Hepatocyte (in vitro differentiated cells): Measurements from ENCODE around the gene RUNX1. TPM values are rescaled to one million over a fixed set of nuclear protein-coding genes. Genes with fewer than 3 reads are reported as not detected.

Experiments
- DNase-seq: peaks from one replicate; pipeline ENCODE4 v3.0.0-alpha.2; 2016; ENCODE audit warnings: low spot score
- H2AFZ ChIP-seq: fragments of 200-600 bp; sonication (generic); 2 replicates; pipeline ENCODE4 v1.6.0; 2016; ENCODE audit warnings: antibody characterized with exemption, mild to moderate bottlenecking
- H3K27ac ChIP-seq: fragments of 200-600 bp; sonication (generic); 2 replicates; pipeline ENCODE4 v1.5.1; 2016; ENCODE audit warnings: mild to moderate bottlenecking
- H3K27me3 ChIP-seq: fragments of 200-600 bp; sonication (generic); 2 replicates; pipeline ENCODE4 v1.6.1; 2016
- H3K36me3 ChIP-seq: fragments of 200-600 bp; sonication (generic); replicated peaks from 2 replicates; pipeline ENCODE4 v1.5.1; 2016; ENCODE audit warnings: low read depth; ENCODE audit not compliant: insufficient read depth
- H3K4me1 ChIP-seq: fragments of 200-600 bp; sonication (generic); 2 replicates; pipeline ENCODE4 v1.5.1; 2016; ENCODE audit warnings: mild to moderate bottlenecking, moderate library complexity; ENCODE audit not compliant: insufficient read depth
- H3K4me2 ChIP-seq: fragments of 200-600 bp; sonication (generic); 2 replicates; pipeline ENCODE4 v1.6.0; 2016
- H3K4me3 ChIP-seq: fragments of 200-600 bp; sonication (generic); 2 replicates; pipeline ENCODE4 v1.5.1; 2016; ENCODE audit warnings: mild to moderate bottlenecking
- H3K79me2 ChIP-seq: fragments of 200-600 bp; sonication (generic); 2 replicates; pipeline ENCODE4 v1.6.0; 2017; ENCODE audit warnings: mild to moderate bottlenecking
- H3K9me2 ChIP-seq: fragments of 200-600 bp; sonication (generic); replicated peaks from 2 replicates; pipeline ENCODE4 v1.6.0; 2017; ENCODE audit warnings: mild to moderate bottlenecking; ENCODE audit not compliant: insufficient read depth
- H3K9me3 ChIP-seq: fragments of 200-600 bp; sonication (generic); 2 replicates; pipeline ENCODE4 v1.5.1; 2016; ENCODE audit warnings: low read depth, mild to moderate bottlenecking
- H4K20me1 ChIP-seq: fragments of 200-600 bp; sonication (generic); 2 replicates; pipeline ENCODE4 v1.6.0; 2016; ENCODE audit warnings: mild to moderate bottlenecking; ENCODE audit not compliant: insufficient read depth, poor library complexity, severe bottlenecking
- CTCF ChIP-seq: fragments of 200-600 bp; sonication (generic); IDR thresholded peaks from 2 replicates; pipeline ENCODE4 v1.5.1; 2016; ENCODE audit warnings: antibody characterized with exemption, mild to moderate bottlenecking; ENCODE audit not compliant: poor library complexity
- EZH2 ChIP-seq: fragments of 200-600 bp; sonication (generic); IDR thresholded peaks from 2 replicates; pipeline ENCODE4 v1.6.1; 2016; ENCODE audit warnings: antibody characterized with exemption, mild to moderate bottlenecking, borderline replicate concordance
- EZH2phosphoT487 ChIP-seq: fragments of 200-600 bp; sonication (generic); IDR thresholded peaks from one replicate; pipeline ENCODE4 v1.6.1; 2018; ENCODE audit warnings: antibody characterized with exemption, mild to moderate bottlenecking, low read depth, moderate library complexity; ENCODE audit not compliant: unreplicated experiment, severe bottlenecking
- WGBS: methylation state at CpG from one replicate; pipeline ENCODE4 v1.1.6; 2016; ENCODE audit warnings: low lambda C conversion rate; ENCODE audit errors: missing lambda C conversion rate; 5-methylcytosine and 5-hydroxymethylcytosine counted together
- polyA plus RNA-seq: library from polyadenylated mRNA; unstranded; fragments of >200 nt; fragmentation: Nextera tagmentation; extraction: Ambion mirVana; gene quantifications from 2 replicates; pipeline ENCODE4 v1.2.1, GENCODE V29; 2016
- total RNA-seq: library from RNA; depleted of rRNA; stranded (reverse); fragments of >200 nt; gene quantifications from 2 replicates; pipeline ENCODE4 v1.2.3, GENCODE V29; 2014

Gene RUNX1
- total and polyA plus RNA-seq, 2 experiments from 2014 or later = 8.5 to 10.9 TPM

- Histone ChIP-seq H3K36me3 (no peaks in the 10 kb centered on the region), H3K27me3 (no peaks in the 10 kb centered on the region), H3K4me2 (no peak overlapping the region), H3K27ac (no peak overlapping the region), H3K9me3 (no peaks in the 10 kb centered on the region), H3K79me2 (no peaks in the 10 kb centered on the region), H3K4me1 (peaks cover 24% of the 10 kb centered on the region), H3K9me2 (no peaks in the 10 kb centered on the region), H3K4me3 (no peak overlapping the region), H4K20me1 (no peaks in the 10 kb centered on the region), H2AFZ (no peak overlapping the region)
- TF ChIP-seq EZH2 (no peak), CTCF (no peak), EZH2phosphoT487 (no peak)
- DNase-seq = no peak
Observed at GRCh38 chr21:35024513-35024912, 24.6 kb downstream of the RUNX1 start.

GRCh38 chr21:35024071-35024420, 25.1 kb downstream of the RUNX1 start:
- Histone ChIP-seq H3K36me3 (no peaks in the 10 kb centered on the region), H4K20me1 (no peaks in the 10 kb centered on the region), H3K4me2 (no peak overlapping the region), H2AFZ (no peak overlapping the region), H3K79me2 (no peaks in the 10 kb centered on the region), H3K27ac (no peak overlapping the region), H3K4me1 (peaks cover 28% of the 10 kb centered on the region), H3K9me2 (no peaks in the 10 kb centered on the region), H3K27me3 (no peaks in the 10 kb centered on the region), H3K9me3 (no peaks in the 10 kb centered on the region), H3K4me3 (no peak overlapping the region)
- WGBS = 83% methylated on average over 1 of the region's 1 CpG
- TF ChIP-seq EZH2 (no peak), EZH2phosphoT487 (no peak), CTCF (no peak)
- no peak for DNase-seq

GRCh38 chr21:35023396-35024070, 25.6 kb downstream of the RUNX1 start:
- Histone ChIP-seq H2AFZ (no peak overlapping the region), H3K27ac (no peak overlapping the region), H3K36me3 (no peaks in the 10 kb centered on the region), H3K9me2 (no peaks in the 10 kb centered on the region), H3K9me3 (no peaks in the 10 kb centered on the region), H3K4me1 (peaks cover 29% of the 10 kb centered on the region), H4K20me1 (no peaks in the 10 kb centered on the region), H3K4me3 (no peak overlapping the region), H3K79me2 (no peaks in the 10 kb centered on the region), H3K27me3 (no peaks in the 10 kb centered on the region), H3K4me2 (no peak overlapping the region)
- peak; percentile 28 for DNase-seq
- WGBS = 56% methylated on average over 3 of the region's 3 CpGs
- TF ChIP-seq EZH2phosphoT487 = no peak
- no peak for TF ChIP-seq CTCF
- TF ChIP-seq EZH2 = no peak

GRCh38 chr21:35021546-35021945, 27.6 kb downstream of the RUNX1 start:
- H3K27me3 ChIP-seq = no peaks in the 10 kb centered on the region
- H3K79me2 ChIP-seq = no peaks in the 10 kb centered on the region
- H3K9me3 ChIP-seq = no peaks in the 10 kb centered on the region
- 100% methylated on average over 3 of the region's 3 CpGs for WGBS
- no peak for TF ChIP-seq EZH2phosphoT487
- no peak for TF ChIP-seq CTCF
- no peak for TF ChIP-seq EZH2
- no peak overlapping the region for H3K4me2 ChIP-seq
- H4K20me1 ChIP-seq = no peaks in the 10 kb centered on the region
- H3K27ac ChIP-seq = no peak overlapping the region
- no peak overlapping the region for H2AFZ ChIP-seq
- H3K36me3 ChIP-seq = no peaks in the 10 kb centered on the region
- no peaks in the 10 kb centered on the region for H3K9me2 ChIP-seq
- no peak overlapping the region for H3K4me3 ChIP-seq
- no peak for DNase-seq
- H3K4me1 ChIP-seq = peaks cover 19% of the 10 kb centered on the region
